ENCODE measurements around the gene KIAA1217. TPM values are rescaled to one million over a fixed set of nuclear protein-coding genes. Genes with fewer than 3 reads are reported as not detected.

Gene KIAA1217
- polyA plus RNA-seq, 1 donor = 41.8 TPM

DNA sequence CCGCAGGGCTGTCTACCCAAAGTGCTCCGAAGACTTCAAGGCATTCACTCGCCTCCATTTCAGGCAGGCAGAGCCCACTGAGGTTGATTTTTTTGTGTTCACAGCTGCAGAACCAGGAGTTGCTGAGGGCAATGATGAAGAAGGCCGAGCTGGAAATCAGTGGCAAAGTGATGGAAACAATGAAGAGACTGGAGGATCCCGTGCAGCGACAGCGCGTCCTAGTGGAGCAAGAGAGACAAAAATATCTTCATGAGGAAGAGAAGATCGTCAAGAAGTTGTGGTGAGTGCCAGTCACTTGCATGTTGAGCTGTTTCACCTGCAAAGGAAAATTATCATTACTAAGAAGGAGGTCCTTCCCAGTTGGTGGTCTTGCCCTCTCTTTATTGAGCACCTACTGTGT lies 304.2 kb downstream of the KIAA1217 start:
- DNase-seq = no peak

GRCh38 chr10:24515481-24515880 lies 306.5 kb downstream of the KIAA1217 start:
- DNase-seq = no peak

DNA sequence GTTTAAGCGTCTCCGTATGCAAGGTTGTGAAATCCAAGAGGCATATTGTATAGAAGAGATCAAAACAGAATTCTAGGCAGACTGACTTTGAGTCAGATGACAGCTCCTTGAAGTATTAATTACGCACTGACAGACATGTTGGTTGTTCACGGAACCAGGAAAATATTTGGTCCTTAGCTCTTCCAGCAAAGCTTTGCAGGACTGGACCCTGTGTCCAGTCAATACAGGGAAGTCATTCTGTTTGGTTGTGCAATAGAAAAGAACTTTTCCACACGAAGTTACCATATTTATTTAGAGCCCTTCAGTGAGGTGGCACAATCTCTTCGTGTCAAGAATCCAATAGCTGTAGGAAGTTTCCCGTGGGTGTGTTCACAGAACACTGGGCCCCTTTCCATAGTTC lies 309.5 kb downstream of the KIAA1217 start:
- no peak for DNase-seq

DNA sequence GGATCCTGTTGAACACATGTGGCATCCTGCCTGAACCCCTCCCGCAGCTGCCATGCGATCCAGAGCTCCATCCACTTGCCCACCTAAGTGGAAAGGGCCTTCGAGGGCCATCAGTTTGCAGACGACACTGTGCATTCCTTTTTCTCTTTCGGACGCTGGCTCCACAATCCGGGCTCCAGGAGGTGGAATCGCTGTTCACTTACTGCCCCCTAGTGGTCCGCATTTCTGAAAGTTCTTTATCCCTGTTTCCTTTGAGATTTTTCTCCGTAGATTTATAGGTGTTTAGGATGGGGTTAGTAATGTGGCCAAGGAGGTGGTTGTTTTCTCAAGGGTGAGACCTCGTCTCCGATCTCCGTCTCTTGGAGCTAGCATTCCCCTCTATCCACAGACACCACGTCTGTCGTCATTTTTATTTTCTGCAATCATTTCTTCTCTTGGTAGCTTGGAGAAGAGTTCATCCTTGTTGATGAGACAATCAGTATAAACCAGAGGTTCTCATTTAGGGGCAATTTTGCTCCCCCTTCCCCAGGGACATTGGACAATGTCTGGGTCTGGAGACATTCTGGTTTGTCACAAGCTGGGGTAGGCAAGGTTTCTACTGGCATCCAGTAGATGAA lies 310.2 kb downstream of the KIAA1217 start:
- DNase-seq = peak; percentile 78

DNA sequence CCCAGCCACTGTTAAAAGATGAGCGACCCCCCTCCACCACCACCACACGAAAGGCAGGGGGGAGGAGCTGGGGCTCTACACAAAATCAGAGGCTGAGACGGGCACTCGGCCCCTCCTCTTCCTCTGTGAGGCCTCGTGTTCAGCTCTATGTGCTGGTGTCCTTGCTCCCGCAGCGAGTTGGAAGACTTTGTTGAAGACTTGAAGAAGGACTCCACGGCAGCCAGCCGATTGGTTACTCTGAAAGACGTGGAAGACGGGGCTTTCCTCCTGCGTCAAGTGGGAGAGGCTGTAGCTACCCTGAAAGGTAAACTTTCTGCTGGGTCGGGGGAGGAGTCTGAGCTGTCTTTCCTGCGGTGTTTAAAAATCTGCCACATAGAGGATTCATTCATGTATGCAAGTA lies 311.0 kb downstream of the KIAA1217 start:
- DNase-seq = no peak

DNA sequence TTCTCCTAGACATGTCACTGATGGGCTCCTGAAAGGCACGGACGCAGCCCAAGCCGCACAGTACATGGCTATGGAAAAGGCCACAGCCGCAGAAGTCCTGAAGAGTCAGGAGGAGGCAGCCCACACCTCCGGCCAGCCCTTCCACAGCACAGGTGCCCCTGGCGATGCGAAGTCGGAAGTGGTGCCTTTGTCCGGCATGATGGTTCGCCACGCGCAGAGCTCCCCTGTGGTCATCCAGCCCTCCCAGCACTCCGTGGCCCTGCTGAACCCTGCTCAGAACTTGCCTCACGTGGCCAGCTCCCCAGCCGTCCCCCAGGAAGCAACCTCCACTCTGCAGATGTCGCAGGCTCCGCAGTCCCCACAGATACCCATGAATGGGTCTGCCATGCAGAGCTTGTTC lies 315.4 kb downstream of the KIAA1217 start:
- DNase-seq = no peak

DNA sequence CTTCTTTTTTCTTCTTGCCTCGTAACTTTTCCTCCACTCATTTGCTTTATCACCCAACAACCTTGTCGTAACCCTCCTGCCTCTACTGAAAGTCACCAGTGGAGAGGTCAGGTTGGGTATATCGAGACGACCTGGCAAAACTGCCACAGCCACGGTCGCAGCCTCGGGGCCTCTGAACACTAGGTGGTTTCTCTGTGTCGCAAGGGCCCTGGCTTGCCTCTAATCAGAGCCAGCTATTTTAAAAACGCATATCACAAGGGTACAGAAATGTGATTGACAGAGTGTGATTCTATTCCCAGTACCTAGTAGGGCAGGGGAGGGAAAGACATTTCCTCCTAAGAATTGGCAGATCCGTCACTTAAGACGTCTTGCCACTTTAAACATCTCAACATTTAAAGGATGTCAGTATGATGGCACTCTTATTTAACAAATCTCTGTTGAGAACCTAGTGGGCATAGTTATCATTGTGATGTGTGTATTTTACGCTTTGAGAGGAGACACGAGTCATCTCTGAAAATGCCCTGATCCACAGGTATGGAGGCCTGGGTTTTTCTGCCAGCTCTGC lies 317.2 kb downstream of the KIAA1217 start:
- no peak for DNase-seq

- no peak for DNase-seq
These were observed 320.0 kb downstream of the KIAA1217 start for GRCh38 chr10:24528946-24529345.

GRCh38 chr10:24531439-24531838 lies 322.5 kb downstream of the KIAA1217 start:
- no peak for DNase-seq

DNA sequence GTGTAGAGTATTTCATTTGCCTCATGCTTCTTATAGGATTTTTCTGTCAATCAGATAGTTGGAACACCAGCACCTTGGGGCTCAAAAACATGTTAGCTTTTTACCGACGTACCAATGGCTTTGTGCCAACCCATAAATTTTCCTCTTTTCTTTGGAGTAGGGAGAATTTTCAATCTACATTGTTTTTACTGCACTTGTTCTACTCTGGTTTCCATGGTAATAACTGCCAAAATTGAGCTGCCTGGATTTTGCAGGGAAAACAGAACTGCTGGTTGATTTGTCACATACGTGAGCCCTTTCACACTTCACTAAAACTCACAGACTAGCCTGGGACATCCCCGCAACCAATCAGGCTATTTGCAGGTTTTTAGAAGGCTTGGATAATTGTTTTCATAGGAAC lies 325.0 kb downstream of the KIAA1217 start:
- DNase-seq = no peak

DNA sequence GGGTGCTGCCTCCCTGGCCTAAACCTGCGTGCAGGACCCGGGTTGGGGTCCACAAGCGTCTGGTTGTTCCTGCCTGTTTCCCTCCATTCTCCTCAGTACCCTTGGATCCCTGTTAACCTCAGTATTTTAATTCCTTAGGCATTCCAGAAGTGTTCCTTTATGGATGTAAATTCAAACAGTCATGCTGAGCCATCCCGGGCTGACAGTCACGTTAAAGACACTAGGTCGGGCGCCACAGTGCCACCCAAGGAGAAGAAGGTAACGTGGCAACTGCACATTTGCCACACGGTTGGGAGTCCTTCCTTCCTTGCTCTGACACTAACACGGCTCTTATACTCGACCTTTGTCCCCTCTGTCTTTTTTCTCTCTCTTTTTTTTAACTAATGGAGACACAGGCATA lies 327.7 kb downstream of the KIAA1217 start:
- DNase-seq = no peak

DNA sequence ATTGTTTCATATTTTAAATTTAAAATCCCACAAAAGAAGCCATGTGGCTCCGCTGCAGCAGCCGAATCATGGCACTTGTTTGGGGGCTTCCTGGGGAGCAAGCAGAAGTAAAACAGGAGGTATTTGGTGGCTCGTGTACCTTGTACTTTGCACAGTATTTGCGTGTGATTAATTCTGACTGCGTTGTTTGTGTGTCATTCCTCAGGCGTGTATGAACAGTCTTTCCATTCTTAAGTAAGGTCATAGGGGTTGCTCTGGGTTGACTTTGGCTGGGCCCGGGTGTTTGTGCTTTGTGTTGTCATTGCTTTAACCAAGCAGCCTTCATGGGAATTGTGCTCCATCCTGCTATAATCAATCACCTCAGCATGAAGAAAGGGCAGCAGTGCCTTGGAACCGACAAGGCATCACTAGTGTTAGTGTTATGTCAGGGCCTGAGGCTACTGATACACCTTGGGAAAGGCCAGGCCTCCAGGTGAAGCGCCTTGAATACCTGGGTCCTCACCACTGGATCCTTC lies 332.4 kb downstream of the KIAA1217 start:
- DNase-seq = no peak

- DNase-seq = no peak
These were observed 333.7 kb downstream of the KIAA1217 start for GRCh38 chr10:24542314-24543270.

- no peak for DNase-seq
These were observed 335.8 kb downstream of the KIAA1217 start for GRCh38 chr10:24544776-24545175.

GRCh38 chr10:24545585-24545984 lies 336.6 kb downstream of the KIAA1217 start:
- no peak for DNase-seq

DNA sequence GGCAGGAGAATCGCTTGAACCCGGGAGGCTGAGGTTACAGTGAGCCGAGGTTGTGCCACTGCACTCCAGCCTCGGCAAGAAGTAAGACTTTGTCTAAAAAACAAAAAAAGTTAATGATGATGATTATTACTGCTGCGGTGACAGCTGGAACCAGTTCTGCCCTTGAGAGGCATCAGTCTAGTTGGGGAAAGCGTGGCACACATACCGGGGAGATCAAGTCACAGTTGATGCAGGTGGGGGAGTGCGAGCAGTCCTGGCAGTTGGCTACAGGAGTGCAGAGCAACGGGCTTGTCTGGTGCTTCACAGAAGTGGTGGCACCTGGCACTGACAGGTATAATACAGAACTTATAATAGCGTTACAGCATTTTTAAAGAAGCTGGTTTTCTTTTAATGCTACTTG lies 341.7 kb downstream of the KIAA1217 start:
- DNase-seq = no peak

DNA sequence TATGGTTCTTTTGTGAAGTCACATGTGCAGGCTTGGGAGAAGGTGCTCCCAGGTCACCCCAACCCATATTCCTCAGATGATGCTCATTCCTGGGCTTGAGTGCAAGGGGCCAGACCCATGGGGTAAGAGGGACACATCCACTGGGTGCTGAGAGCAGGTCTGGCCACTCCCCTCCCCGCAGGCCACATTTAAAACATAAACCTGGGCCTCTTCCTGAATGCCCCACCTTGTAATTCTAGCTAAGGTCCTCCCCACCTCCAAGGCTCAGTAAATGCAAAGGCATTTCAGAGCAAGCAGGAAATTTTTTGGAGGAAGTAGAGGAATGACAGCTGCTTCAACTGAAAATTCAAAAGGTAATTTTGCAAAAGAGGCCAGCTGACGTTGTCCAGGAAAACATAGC lies 342.2 kb downstream of the KIAA1217 start:
- DNase-seq = no peak

- DNase-seq = no peak
These were observed 343.5 kb downstream of the KIAA1217 start for GRCh38 chr10:24552346-24553016.

GRCh38 chr10:24553051-24553612 lies 344.2 kb downstream of the KIAA1217 start:
- no peak for DNase-seq

- no peak for DNase-seq
These were observed 345.1 kb downstream of the KIAA1217 start for GRCh38 chr10:24554036-24554435.

DNA sequence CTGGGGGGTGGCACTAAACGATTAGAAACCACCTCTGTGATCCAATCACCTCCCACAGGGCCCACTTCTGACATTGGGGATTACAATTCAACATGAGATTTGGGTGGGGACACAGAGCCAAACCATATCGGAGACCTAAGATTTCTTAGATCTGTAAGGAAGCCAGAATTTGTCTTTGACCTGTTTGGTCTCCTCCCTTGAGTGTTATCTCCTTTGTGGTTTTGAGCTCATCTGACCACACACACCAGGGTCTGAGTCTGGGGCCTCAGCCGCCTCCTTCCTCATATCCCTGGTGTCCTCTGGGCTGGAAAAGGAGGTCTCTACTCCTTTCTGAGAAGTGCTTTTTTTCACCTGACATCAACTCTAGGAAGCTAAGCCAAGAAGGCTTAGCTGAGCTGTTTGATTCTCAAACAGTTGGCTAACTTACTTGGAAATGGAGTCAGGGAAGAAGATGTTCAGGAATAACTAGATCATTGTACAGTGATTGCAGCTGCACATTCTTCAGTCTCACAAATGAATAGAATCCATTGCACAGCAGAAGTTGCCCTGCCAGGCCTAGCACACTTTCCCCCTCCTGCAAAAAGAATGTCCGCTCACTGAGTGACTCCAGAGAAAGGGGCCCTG lies 347.3 kb downstream of the KIAA1217 start:
- peak; percentile 43 for DNase-seq

All from hindlimb muscle (tissue), 1 donor.